Lower leg skin (tissue), 4 donors: ENCODE measurements around the gene CDH13. TPM values are rescaled to one million over a fixed set of nuclear protein-coding genes. Genes with fewer than 3 reads are reported as not detected.

Experiments used
- DNase-seq, 2 donors: peaks; one replicate each; pipeline ENCODE4 v3.0.0-alpha.2; 2019; ENCODE audit warnings: low spot score in 2 of 2
- H3K4me3 ChIP-seq: fragments of 200-600 bp; sonication (generic); 2 replicates; pipeline ENCODE4 v1.5.1; 2017; ENCODE audit warnings: mild to moderate bottlenecking, low read depth; ENCODE audit not compliant: poor library complexity, severe bottlenecking
- POLR2A ChIP-seq, 2 donors: fragments of 450-650 bp; IDR thresholded peaks; one replicate each; pipeline ENCODE4 v1.6.1; 2016 to 2017; ENCODE audit warnings: antibody characterized with exemption in 2 of 2, mild to moderate bottlenecking in 1 of 2, moderate library complexity in 1 of 2
- WGBS, 2 donors: methylation state at CpG; one replicate each; pipeline ENCODE4 v1.1.5; 2018; 5-methylcytosine and 5-hydroxymethylcytosine counted together
- intact Hi-C: fragments of 100-400 bp; cut with DNase I; formaldehyde crosslinking; loops from one replicate; pipeline ENCODE4 v1.15.0; 2023; ENCODE audit warnings: low total_unique reads
- total RNA-seq, 4 donors: library from RNA; depleted of rRNA; stranded (reverse); fragments of >200 nt; gene quantifications; one replicate each; pipeline ENCODE4 v1.1.0, GENCODE V29; 2016
- TF ChIP-seq, protein P1 (sequence below), 3 donors: fragments of 450-650 bp; IDR thresholded peaks; one replicate each; pipeline ENCODE4 v1.5.1; 2016; ENCODE audit warnings: antibody characterized with exemption in 3 of 3, mild to moderate bottlenecking in 3 of 3, moderate library complexity in 2 of 3

Gene CDH13
- total RNA-seq, 4 donors from 2014 or later: 102 to 246 (median 155) TPM

DNA sequence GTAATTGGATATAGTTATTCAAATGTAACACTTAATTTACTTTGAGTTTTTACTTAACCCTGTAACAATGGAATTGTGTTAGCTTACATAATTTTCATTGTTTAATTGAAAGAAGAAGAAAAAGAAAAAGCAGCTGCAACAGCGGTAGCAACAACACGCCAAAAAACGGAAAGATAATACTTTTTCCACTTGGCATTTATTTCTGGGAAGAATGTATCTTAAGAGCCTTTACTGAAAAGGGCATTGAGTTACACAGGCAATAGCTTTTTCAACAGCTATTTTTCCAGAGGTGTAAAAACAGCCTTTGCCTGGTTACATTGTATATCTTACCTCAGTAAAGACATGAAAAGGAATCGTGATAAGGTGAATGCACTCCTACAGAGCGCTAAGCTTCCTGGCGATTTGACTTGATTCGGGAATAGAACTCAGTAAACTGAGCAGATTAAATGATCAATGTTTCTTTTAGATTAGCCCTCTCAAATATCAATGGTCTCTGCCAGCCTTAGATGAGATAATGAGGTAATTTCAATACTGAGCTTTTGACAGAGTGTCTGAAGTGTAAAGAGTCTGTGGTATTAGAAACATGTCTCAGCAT lies 311.3 kb downstream of the CDH13 start:
- TF ChIP-seq POLR2A (IDR thresholded peaks at IDR 0.05): no peak
- TF ChIP-seq, protein P1, sequence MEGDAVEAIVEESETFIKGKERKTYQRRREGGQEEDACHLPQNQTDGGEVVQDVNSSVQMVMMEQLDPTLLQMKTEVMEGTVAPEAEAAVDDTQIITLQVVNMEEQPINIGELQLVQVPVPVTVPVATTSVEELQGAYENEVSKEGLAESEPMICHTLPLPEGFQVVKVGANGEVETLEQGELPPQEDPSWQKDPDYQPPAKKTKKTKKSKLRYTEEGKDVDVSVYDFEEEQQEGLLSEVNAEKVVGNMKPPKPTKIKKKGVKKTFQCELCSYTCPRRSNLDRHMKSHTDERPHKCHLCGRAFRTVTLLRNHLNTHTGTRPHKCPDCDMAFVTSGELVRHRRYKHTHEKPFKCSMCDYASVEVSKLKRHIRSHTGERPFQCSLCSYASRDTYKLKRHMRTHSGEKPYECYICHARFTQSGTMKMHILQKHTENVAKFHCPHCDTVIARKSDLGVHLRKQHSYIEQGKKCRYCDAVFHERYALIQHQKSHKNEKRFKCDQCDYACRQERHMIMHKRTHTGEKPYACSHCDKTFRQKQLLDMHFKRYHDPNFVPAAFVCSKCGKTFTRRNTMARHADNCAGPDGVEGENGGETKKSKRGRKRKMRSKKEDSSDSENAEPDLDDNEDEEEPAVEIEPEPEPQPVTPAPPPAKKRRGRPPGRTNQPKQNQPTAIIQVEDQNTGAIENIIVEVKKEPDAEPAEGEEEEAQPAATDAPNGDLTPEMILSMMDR (IDR thresholded peaks at IDR 0.05): no peak
- 91 to 94% methylated on average over 7 of the region's 7 CpGs for WGBS, 2 donors
- no peak overlapping the region for H3K4me3 ChIP-seq
- DNase-seq: no peak
- intact Hi-C loops: no loop called here

DNA sequence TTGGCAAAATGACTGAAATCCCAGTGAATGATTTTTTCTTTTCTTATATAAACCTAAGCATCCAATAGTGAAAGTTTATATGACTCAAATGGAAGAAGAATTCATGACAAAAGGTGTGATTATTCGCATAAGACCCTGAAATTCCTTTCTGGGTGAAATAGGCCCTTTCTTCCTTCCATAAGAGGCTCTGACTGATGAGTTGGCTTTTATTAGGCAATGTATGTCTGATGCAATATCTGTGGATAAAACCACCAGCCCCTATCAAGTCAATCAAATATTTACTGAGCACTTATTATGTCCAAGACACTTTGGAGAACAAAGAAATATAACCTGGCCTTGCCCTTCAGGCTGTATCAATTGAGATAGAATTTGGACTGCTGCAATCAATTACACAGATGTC lies 316.6 kb downstream of the CDH13 start:
- H3K4me3 ChIP-seq: no peak overlapping the region
- 92 to 97% methylated on average over 1 of the region's 1 CpG for WGBS, 2 donors
- TF ChIP-seq, protein P1 (IDR thresholded peaks at IDR 0.05): no peak
- TF ChIP-seq POLR2A (IDR thresholded peaks at IDR 0.05): no peak
- intact Hi-C loops: no loop called here
- no peak for DNase-seq

DNA sequence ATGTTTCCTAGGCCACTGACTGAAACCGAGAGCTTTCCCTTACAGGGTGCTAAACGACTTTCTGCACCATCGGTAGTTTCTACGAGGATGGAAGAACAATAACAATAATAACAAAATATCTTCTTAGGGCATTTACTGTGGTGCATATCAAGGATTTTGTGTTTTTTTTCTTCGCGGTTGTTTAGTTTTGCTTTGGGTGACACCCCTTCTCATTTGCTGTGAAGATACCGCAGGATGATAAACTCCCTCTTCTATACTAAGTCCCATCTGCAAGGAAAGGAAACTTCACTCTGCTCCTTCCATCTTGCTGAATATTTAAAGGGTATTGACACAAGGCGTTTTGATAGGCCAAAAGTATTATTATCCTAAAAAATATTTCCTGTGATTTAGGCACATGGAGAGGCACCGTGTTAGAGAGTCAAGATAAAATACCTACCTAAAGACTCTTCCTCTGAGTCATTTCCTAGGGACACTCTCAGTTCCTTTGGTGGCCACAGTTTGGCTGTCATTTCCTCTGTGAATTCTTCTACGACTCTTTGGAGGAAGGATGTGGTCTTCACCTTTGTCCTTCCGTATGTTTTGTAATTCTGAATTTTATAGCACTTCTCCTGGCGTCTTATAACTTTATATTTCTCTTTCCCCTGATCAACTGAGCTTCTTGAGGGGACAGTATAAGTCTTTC lies 318.8 kb downstream of the CDH13 start:
- TF ChIP-seq POLR2A (IDR thresholded peaks at IDR 0.05): no peak
- TF ChIP-seq, protein P1 (IDR thresholded peaks at IDR 0.05): no peak
- intact Hi-C loops: no loop called here
- 83 to 85% methylated on average over 12 of the region's 12 CpGs for WGBS, 2 donors

DNA sequence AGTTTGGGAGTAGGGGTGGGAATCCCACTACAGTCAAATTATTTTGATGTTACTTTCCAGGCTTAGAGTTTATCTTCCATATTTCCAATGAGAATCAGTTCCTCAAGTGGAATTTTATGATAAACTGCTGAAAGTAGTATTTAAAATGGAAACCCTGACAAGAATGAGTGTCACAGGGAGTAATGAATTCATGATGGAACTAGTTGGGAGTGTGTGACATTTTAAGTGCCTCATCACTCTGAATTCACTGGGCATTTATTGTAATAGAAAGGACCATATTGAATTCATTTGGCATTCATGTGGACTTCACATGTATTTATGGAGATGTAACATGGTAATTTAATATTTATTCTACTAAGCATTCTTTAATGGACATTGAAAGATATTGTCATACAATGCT lies 320.9 kb downstream of the CDH13 start:
- no peak for DNase-seq
- TF ChIP-seq POLR2A (IDR thresholded peaks at IDR 0.05): no peak
- TF ChIP-seq, protein P1 (IDR thresholded peaks at IDR 0.05): no peak
- intact Hi-C loops: no loop called here
- H3K4me3 ChIP-seq: no peak overlapping the region

More for the DNA sequence above, 318.8 kb downstream of the CDH13 start:
- H3K4me3 ChIP-seq: no peak overlapping the region
- no peak for DNase-seq

DNA sequence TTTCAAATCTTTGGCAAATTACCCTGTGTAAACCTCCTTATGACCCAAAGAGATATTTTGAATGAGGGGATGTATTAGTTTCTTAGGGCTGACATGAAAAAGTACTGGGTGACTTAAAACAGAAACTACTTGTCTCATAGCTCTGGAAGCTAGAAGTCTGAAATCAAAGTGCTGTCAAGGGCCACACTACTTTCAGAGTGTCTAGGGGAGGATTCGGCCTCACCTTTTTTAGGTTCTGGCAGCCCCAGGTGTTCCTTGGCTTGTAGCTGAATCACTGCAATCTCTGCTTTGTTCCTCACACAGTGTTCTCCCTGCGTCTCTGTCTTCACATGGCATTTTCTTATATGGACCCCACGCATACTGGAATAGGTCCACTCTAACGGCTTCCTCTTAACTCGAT lies 322.2 kb downstream of the CDH13 start:
- 89 to 96% methylated on average over 5 of the region's 5 CpGs for WGBS, 2 donors
- DNase-seq: no peak
- intact Hi-C loops: no loop called here
- no peak overlapping the region for H3K4me3 ChIP-seq
- TF ChIP-seq, protein P1 (IDR thresholded peaks at IDR 0.05): no peak
- no peak for TF ChIP-seq POLR2A (IDR thresholded peaks at IDR 0.05)
